Astrocyte of the cerebellum (primary cell): ENCODE data around the gene IFNGR2.
"Not testable (repeated sequence)": the region's sequence is repeated elsewhere in the genome, so short reads cannot be mapped to it uniquely, and the experiment has no call there.

Source experiments
- DNase-seq: peaks from one replicate; pipeline ENCODE4 v3.0.0-alpha.2; 2011; ENCODE audit warnings: low read depth
- H3K4me3 ChIP-seq: 2 replicates; pipeline ENCODE4 v1.5.1; 2011; ENCODE audit warnings: mild to moderate bottlenecking, low read depth, low read length, moderate library complexity
- in situ Hi-C: cut with HindIII; loops from 2 replicates; pipeline ENCODE4 v1.10.0; 2017; ENCODE audit warnings: low sequenced_read_pairs
- TF ChIP-seq, protein P1 (sequence below): IDR thresholded peaks from 2 replicates; pipeline ENCODE4 v1.5.1; 2012; ENCODE audit warnings: low read length, low read depth, moderate library complexity, mild to moderate bottlenecking; ENCODE audit errors: missing control alignments

IFNGR2 gene

DNA sequence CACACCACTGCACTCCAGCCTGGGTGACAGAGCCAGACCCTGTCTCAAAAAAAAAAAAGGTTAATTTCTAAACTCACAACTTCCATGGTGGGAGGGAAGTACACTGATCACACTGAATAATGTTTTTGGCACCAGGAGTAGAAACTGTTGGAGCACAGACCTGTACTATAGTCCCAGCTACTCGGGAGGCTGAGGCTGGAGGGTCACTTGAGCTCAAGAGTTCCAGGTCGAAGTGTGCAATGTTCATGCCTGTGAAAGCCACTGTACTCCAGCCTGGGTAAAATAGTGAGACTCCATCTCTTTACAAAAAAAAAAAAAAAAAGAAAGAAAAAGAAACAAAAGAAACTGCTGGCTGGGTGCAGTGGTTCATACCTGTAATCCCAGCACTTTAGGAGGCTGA lies 41.3 kb downstream of the IFNGR2 start:
- DNase-seq = no peak
- TF ChIP-seq, protein P1, sequence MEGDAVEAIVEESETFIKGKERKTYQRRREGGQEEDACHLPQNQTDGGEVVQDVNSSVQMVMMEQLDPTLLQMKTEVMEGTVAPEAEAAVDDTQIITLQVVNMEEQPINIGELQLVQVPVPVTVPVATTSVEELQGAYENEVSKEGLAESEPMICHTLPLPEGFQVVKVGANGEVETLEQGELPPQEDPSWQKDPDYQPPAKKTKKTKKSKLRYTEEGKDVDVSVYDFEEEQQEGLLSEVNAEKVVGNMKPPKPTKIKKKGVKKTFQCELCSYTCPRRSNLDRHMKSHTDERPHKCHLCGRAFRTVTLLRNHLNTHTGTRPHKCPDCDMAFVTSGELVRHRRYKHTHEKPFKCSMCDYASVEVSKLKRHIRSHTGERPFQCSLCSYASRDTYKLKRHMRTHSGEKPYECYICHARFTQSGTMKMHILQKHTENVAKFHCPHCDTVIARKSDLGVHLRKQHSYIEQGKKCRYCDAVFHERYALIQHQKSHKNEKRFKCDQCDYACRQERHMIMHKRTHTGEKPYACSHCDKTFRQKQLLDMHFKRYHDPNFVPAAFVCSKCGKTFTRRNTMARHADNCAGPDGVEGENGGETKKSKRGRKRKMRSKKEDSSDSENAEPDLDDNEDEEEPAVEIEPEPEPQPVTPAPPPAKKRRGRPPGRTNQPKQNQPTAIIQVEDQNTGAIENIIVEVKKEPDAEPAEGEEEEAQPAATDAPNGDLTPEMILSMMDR = no peak
- in situ Hi-C loops = no loop called here
- H3K4me3 ChIP-seq = no peak overlapping the region

DNA sequence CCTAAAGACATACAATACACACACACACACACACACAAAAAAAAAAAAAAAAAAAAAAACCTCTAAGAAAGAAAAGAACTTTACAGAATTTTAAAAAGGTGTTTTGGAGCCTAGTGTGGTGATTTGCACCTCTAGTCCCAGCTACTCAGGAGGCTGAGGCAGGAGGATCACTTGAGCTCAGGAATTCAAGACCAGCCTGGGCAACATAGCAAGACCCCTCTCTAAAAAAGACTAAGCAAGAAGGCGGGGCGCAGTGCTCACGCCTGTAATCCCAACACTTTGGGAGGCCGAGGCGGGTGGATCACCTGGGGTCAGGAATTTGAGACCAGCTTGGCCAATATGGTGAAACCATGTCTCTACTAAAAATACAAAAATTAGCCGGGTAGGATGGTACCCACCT lies 43.4 kb downstream of the IFNGR2 start:
- in situ Hi-C loops, DNase-seq, H3K4me3 ChIP-seq: not testable (repeated sequence)

DNA sequence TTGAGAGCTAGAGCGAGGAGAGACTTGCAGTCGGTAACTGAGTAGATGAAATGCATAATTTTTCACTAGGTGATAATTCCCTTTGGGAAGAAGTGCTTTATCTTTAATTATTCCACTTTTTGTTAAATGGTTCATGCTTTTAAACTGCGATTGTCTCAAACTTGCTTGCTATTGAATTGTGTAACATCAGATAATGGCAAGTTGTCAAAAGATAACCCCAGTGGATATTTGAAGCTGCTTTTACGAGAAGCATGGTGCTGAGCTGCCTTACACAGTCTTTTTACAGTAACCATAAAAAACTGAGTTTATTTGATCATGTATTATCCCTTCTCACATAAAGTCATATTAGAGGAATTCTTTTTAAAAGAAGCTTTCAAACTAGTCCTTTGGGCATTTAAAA lies 46.4 kb downstream of the IFNGR2 start:
- H3K4me3 ChIP-seq = no peak overlapping the region
- TF ChIP-seq, protein P1 = no peak
- in situ Hi-C loops = no loop called here
- DNase-seq = no peak

DNA sequence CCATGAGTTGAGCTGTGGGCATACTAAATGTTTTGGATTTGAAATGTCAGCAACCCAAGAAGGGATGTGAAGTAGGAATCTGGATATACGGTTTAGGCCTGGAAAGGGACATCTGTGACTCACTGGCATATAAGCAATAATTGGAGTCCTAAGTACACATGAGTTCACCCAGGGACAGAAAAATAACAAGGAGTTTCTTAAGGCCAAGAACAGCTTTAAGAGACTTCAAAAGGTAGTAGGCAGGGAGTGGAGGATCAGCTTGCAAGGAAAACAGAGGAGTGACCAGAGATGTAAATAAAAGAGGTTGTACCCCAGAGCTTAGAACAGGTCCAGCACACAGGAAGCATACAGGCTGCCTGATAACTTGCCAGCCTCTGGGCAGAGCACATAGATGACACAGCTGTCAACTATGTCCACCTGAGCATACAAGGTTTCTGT lies 48.4 kb downstream of the IFNGR2 start:
- in situ Hi-C loops = no loop called here
- TF ChIP-seq, protein P1 = no peak
- H3K4me3 ChIP-seq = no peak overlapping the region
- no peak for DNase-seq

DNA sequence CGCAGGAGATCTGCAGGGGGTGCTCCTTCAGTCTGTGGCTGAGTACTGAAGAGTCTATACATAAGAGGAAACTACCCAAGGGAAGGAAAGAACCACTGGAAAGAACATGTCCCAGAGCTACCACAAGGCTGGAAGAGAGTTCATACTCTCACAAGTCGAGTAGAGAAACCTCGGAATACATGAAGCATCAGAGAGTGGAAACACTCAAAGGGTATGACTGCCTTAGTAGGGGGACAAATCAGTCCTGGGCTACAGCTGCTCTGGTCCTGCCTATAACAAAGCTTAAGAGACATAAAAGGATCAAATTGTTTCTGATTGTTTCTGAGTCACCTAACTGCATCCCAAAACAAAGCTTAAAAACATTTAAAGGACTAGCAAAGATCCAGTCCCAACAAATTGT lies 49.1 kb downstream of the IFNGR2 start:
- in situ Hi-C loops = no loop called here
- TF ChIP-seq, protein P1 = no peak
- DNase-seq = no peak
- H3K4me3 ChIP-seq = no peak overlapping the region

DNA sequence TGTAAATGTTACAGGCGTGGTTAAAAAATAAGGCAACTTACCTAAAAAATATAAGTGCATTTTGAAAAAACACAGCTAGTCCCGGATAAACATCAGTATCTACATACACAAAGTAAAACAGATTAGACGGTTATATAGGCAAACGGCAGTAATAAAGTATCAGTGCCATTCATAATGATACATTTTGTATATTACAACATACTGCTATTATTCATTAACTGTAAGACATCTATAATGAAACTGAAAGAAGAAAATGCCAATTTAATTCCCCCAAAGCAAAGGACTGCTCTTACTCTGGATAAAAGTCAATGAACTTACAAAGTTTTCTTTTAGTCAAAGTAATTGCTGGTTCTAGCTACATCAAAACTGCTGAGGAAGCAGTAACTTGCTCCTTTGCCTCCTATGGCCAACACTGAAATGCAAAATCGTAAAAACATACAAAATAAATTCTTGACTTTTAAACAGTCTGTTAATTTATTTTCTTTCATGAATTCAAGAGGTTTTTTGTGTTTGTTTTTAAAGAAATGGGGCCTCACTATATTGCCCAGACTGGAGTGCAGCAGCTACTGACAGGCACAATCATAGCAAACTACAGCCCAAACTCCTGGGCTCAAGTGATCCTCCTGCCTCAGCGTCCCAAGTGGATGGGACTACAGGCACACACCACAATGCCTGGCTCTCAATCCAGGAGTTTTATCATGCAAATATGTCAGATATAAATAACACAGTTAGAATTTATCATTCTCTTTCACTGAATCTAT lies 52.7 kb downstream of the IFNGR2 start:
- TF ChIP-seq, protein P1 = no peak
- in situ Hi-C loops = no loop called here
- DNase-seq = no peak
- no peak overlapping the region for H3K4me3 ChIP-seq

DNA sequence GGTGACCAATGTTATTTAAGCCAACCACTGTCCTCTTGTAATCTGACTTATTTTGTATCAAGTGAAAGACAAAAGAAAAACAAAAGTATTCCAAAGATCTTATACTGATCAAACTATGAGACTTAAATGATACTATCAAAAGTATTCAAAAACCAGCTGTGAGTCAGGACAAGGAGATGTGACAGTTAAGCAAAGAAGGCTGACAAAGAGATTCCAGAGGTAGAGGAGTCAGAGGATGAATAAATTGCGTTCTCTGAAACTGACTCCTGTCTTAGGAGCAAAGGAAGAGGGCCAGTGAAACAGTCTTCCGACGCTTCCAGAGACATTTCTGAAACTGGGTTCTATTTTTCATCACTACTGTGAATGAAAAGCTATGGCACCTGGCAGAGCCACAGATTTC lies 55.6 kb downstream of the IFNGR2 start:
- H3K4me3 ChIP-seq = no peak overlapping the region
- in situ Hi-C loops = no loop called here
- TF ChIP-seq, protein P1 = no peak
- no peak for DNase-seq
